SK-N-SH treated with all-trans-retinoic acid at 6 μM for 48 hours (cell line): ENCODE data around the gene TSBP1.

ENCODE experiments used
- ATAC-seq: fragments of 200-7000 bp; cut with Tn5 transposase; 3 replicates; pipeline ENCODE4 v1.9.1; 2020; ENCODE audit warnings: mild to moderate bottlenecking, moderate library complexity
- ARNTL ChIP-seq: fragments of 450-650 bp; formaldehyde crosslinking; IDR thresholded peaks from 2 replicates; pipeline ENCODE4 v1.5.0; 2020; ENCODE audit warnings: low read depth, mild to moderate bottlenecking, moderate library complexity, borderline replicate concordance
- BACH2 ChIP-seq: fragments of 250-450 bp; sonication (Bioruptor Pico); IDR thresholded peaks from 2 replicates; pipeline ENCODE4 v1.9.0; 2021; ENCODE audit warnings: mild to moderate bottlenecking, borderline replicate concordance
- CREB5 ChIP-seq: fragments of 250-450 bp; sonication (Bioruptor Pico); IDR thresholded peaks from 2 replicates; pipeline ENCODE4 v1.5.1; 2020; ENCODE audit warnings: low read depth, mild to moderate bottlenecking, moderate library complexity
- CSDC2 ChIP-seq: fragments of 250-450 bp; sonication (Bioruptor Pico); IDR thresholded peaks from 2 replicates; pipeline ENCODE4 v1.5.0; 2020; ENCODE audit warnings: mild to moderate bottlenecking, moderate library complexity
- CSRNP3 ChIP-seq: fragments of 250-450 bp; sonication (Bioruptor Pico); IDR thresholded peaks from 2 replicates; pipeline ENCODE4 v1.5.1; 2021; ENCODE audit warnings: mild to moderate bottlenecking, moderate library complexity
- ESRRG ChIP-seq: fragments of 250-450 bp; sonication (Bioruptor Pico); IDR thresholded peaks from 2 replicates; pipeline ENCODE4 v1.6.1; 2021; ENCODE audit warnings: mild to moderate bottlenecking
- GLIS3 ChIP-seq: fragments of 250-450 bp; sonication (Bioruptor Pico); IDR thresholded peaks from 2 replicates; pipeline ENCODE4 v1.5.0; 2020; ENCODE audit warnings: mild to moderate bottlenecking, moderate library complexity
- ISL1 ChIP-seq: fragments of 250-450 bp; sonication (Bioruptor Pico); IDR thresholded peaks from 2 replicates; pipeline ENCODE4 v2.1.2; 2022; ENCODE audit warnings: mild to moderate bottlenecking, moderate library complexity
- OSR1 ChIP-seq: fragments of 250-450 bp; sonication (Bioruptor Pico); IDR thresholded peaks from 2 replicates; pipeline ENCODE4 v1.8.0; 2022; ENCODE audit warnings: moderate library complexity, mild to moderate bottlenecking, inconsistent platforms
- PATZ1 ChIP-seq: fragments of 250-450 bp; sonication (Bioruptor Pico); IDR thresholded peaks from 2 replicates; pipeline ENCODE4 v1.8.0; 2020; ENCODE audit warnings: mild to moderate bottlenecking, moderate library complexity, borderline replicate concordance
- POU6F1 ChIP-seq: fragments of 250-450 bp; sonication (Bioruptor Pico); IDR thresholded peaks from 2 replicates; pipeline ENCODE4 v1.8.0; 2021; ENCODE audit warnings: low read depth, mild to moderate bottlenecking, moderate library complexity, borderline replicate concordance
- PPARA ChIP-seq: fragments of 250-450 bp; sonication (Bioruptor Pico); IDR thresholded peaks from 2 replicates; pipeline ENCODE4 v1.5.0; 2020; ENCODE audit warnings: mild to moderate bottlenecking, borderline replicate concordance
- RARB ChIP-seq: fragments of 250-450 bp; sonication (Bioruptor Pico); IDR thresholded peaks from 2 replicates; pipeline ENCODE4 v1.8.0; 2021; ENCODE audit warnings: mild to moderate bottlenecking, moderate library complexity
- TCF4 ChIP-seq: fragments of 250-450 bp; sonication (Bioruptor Pico); IDR thresholded peaks from 2 replicates; pipeline ENCODE4 v1.8.0; 2021; ENCODE audit warnings: mild to moderate bottlenecking, moderate library complexity, borderline replicate concordance
- TSHZ2 ChIP-seq: fragments of 250-450 bp; sonication (Bioruptor Pico); IDR thresholded peaks from 2 replicates; pipeline ENCODE4 v1.5.0; 2020; ENCODE audit warnings: mild to moderate bottlenecking, moderate library complexity
- ZC3H10 ChIP-seq: fragments of 250-450 bp; sonication (Bioruptor Pico); IDR thresholded peaks from 2 replicates; pipeline ENCODE4 v1.5.1; 2021; ENCODE audit warnings: mild to moderate bottlenecking, moderate library complexity
- ZFP3 ChIP-seq: fragments of 250-450 bp; sonication (Bioruptor Pico); IDR thresholded peaks from 2 replicates; pipeline ENCODE4 v1.5.0; 2020; ENCODE audit warnings: mild to moderate bottlenecking, moderate library complexity
- ZFP30 ChIP-seq: fragments of 450-650 bp; formaldehyde crosslinking; IDR thresholded peaks from 2 replicates; pipeline ENCODE4 v1.5.0; 2022; ENCODE audit warnings: mild to moderate bottlenecking, moderate library complexity
- ZNF565 ChIP-seq: fragments of 450-650 bp; formaldehyde crosslinking; conservative IDR thresholded peaks from 2 replicates; pipeline ENCODE4 v1.5.0; 2020; ENCODE audit warnings: low read depth, mild to moderate bottlenecking, moderate library complexity
- ZNF70 ChIP-seq: fragments of 450-650 bp; formaldehyde crosslinking; IDR thresholded peaks from 2 replicates; pipeline ENCODE4 v1.5.0; 2020; ENCODE audit warnings: mild to moderate bottlenecking, moderate library complexity
- ZNF8 ChIP-seq: fragments of 450-650 bp; formaldehyde crosslinking; IDR thresholded peaks from 2 replicates; pipeline ENCODE4 v1.5.0; 2020; ENCODE audit warnings: mild to moderate bottlenecking, moderate library complexity

The TSBP1 gene

GRCh38 chr6:32332433-32332832 is 39.3 kb downstream of the TSBP1 start:
- TF ChIP-seq CREB5 (CRISPR knock-in tag), result no peak
- no peak for TF ChIP-seq GLIS3 (CRISPR knock-in tag)
- TF ChIP-seq ZNF8 (CRISPR knock-in tag), result no peak
- no peak for TF ChIP-seq ZC3H10 (CRISPR knock-in tag)
- TF ChIP-seq CSRNP3, result no peak
- no peak for TF ChIP-seq POU6F1
- no peak for TF ChIP-seq BACH2 (CRISPR knock-in tag)
- TF ChIP-seq PPARA (CRISPR knock-in tag), result no peak
- no peak for TF ChIP-seq CSDC2 (CRISPR knock-in tag)
- no peak for ATAC-seq

GRCh38 chr6:32329141-32329540 is 42.6 kb downstream of the TSBP1 start:
- no peak for ATAC-seq
- TF ChIP-seq GLIS3 (CRISPR knock-in tag) (no peak), ESRRG (CRISPR knock-in tag) (no peak), TSHZ2 (CRISPR knock-in tag) (no peak), CSDC2 (CRISPR knock-in tag) (no peak), TCF4 (CRISPR knock-in tag) (no peak), OSR1 (CRISPR knock-in tag) (no peak), ZNF565 (no peak), ZC3H10 (CRISPR knock-in tag) (no peak), PPARA (CRISPR knock-in tag) (no peak), ISL1 (CRISPR knock-in tag) (no peak), ARNTL (CRISPR knock-in tag) (no peak), POU6F1 (no peak), CSRNP3 (no peak), RARB (CRISPR knock-in tag) (no peak)

- TF ChIP-seq ZFP3 (CRISPR knock-in tag) (no peak), ESRRG (CRISPR knock-in tag) (no peak), ZC3H10 (CRISPR knock-in tag) (no peak), GLIS3 (CRISPR knock-in tag) (no peak), ARNTL (CRISPR knock-in tag) (no peak), ZFP30 (CRISPR knock-in tag) (no peak), CREB5 (CRISPR knock-in tag) (no peak), ZNF70 (no peak), RARB (CRISPR knock-in tag) (no peak), PATZ1 (no peak), ZNF565 (no peak)
- ATAC-seq, result no peak
These were observed 44.6 kb downstream of the TSBP1 start for GRCh38 chr6:32327103-32327502.
